ENCODE data around the gene KCNB1. TPM values are rescaled to one million over a fixed set of nuclear protein-coding genes. Genes with fewer than 3 reads are reported as not detected.

The KCNB1 gene
- total RNA-seq, 1 donor from 2014 or later: 21.3 TPM

- no peak overlapping the region for H3K27ac Mint-ChIP-seq (ENCODE audit: unreplicated experiment)
- no peak for DNase-seq (ENCODE audit: extremely low spot score, unreplicated experiment)
- H3K4me1 Mint-ChIP-seq (ENCODE audit: unreplicated experiment): peaks cover 39% of the 10 kb centered on the region
- no peak overlapping the region for H3K4me3 Mint-ChIP-seq (ENCODE audit: unreplicated experiment)
- no peaks in the 10 kb centered on the region for H3K9me3 Mint-ChIP-seq (ENCODE audit: unreplicated experiment)
- no peak for TF ChIP-seq CTCF (IDR thresholded peaks at IDR 0.05)
- H3K36me3 Mint-ChIP-seq (ENCODE audit: unreplicated experiment): peaks cover 5% of the 10 kb centered on the region
- peaks cover 5% of the 10 kb centered on the region for H3K27me3 Mint-ChIP-seq (ENCODE audit: unreplicated experiment)
Observed at GRCh38 chr20:49446080-49446479, 36.4 kb downstream of the KCNB1 start.

GRCh38 chr20:49445176-49445575 is 37.3 kb downstream of the KCNB1 start:
- DNase-seq (ENCODE audit: extremely low spot score, unreplicated experiment): no peak
- TF ChIP-seq CTCF (IDR thresholded peaks at IDR 0.05): no peak
- Mint-ChIP-seq H3K27ac (ENCODE audit: unreplicated experiment) (peak overlapping the region; percentile 74), H3K9me3 (ENCODE audit: unreplicated experiment) (no peaks in the 10 kb centered on the region), H3K27me3 (ENCODE audit: unreplicated experiment) (peaks cover 2% of the 10 kb centered on the region), H3K4me3 (ENCODE audit: unreplicated experiment) (no peak overlapping the region), H3K4me1 (ENCODE audit: unreplicated experiment) (peaks cover 40% of the 10 kb centered on the region), H3K36me3 (ENCODE audit: unreplicated experiment) (peaks cover 5% of the 10 kb centered on the region)

GRCh38 chr20:49444553-49444990 is 37.9 kb downstream of the KCNB1 start:
- peaks cover 1% of the 10 kb centered on the region for H3K27me3 Mint-ChIP-seq (ENCODE audit: unreplicated experiment)
- DNase-seq (ENCODE audit: extremely low spot score, unreplicated experiment): no peak
- peaks cover 45% of the 10 kb centered on the region for H3K4me1 Mint-ChIP-seq (ENCODE audit: unreplicated experiment)
- H3K9me3 Mint-ChIP-seq (ENCODE audit: unreplicated experiment): no peaks in the 10 kb centered on the region
- no peak for TF ChIP-seq CTCF (IDR thresholded peaks at IDR 0.05)
- no peak overlapping the region for H3K4me3 Mint-ChIP-seq (ENCODE audit: unreplicated experiment)
- H3K27ac Mint-ChIP-seq (ENCODE audit: unreplicated experiment): peak overlapping the region; percentile 74
- H3K36me3 Mint-ChIP-seq (ENCODE audit: unreplicated experiment): peaks cover 5% of the 10 kb centered on the region

GRCh38 chr20:49437057-49437456 is 45.4 kb downstream of the KCNB1 start:
- H3K4me1 Mint-ChIP-seq (ENCODE audit: unreplicated experiment): peaks cover 10% of the 10 kb centered on the region
- DNase-seq (ENCODE audit: extremely low spot score, unreplicated experiment): no peak
- H3K36me3 Mint-ChIP-seq (ENCODE audit: unreplicated experiment): peaks cover 12% of the 10 kb centered on the region
- H3K9me3 Mint-ChIP-seq (ENCODE audit: unreplicated experiment): no peaks in the 10 kb centered on the region
- H3K4me3 Mint-ChIP-seq (ENCODE audit: unreplicated experiment): no peak overlapping the region
- TF ChIP-seq CTCF (IDR thresholded peaks at IDR 0.05): no peak
- H3K27ac Mint-ChIP-seq (ENCODE audit: unreplicated experiment): no peak overlapping the region
- H3K27me3 Mint-ChIP-seq (ENCODE audit: unreplicated experiment): peaks cover 13% of the 10 kb centered on the region

GRCh38 chr20:49435639-49436038 is 46.8 kb downstream of the KCNB1 start:
- H3K36me3 Mint-ChIP-seq (ENCODE audit: unreplicated experiment): peaks cover 10% of the 10 kb centered on the region
- H3K4me3 Mint-ChIP-seq (ENCODE audit: unreplicated experiment): no peak overlapping the region
- H3K4me1 Mint-ChIP-seq (ENCODE audit: unreplicated experiment): peaks cover 13% of the 10 kb centered on the region
- no peak for TF ChIP-seq CTCF (IDR thresholded peaks at IDR 0.05)
- peaks cover 13% of the 10 kb centered on the region for H3K27me3 Mint-ChIP-seq (ENCODE audit: unreplicated experiment)
- H3K9me3 Mint-ChIP-seq (ENCODE audit: unreplicated experiment): no peaks in the 10 kb centered on the region
- DNase-seq (ENCODE audit: extremely low spot score, unreplicated experiment): no peak
- no peak overlapping the region for H3K27ac Mint-ChIP-seq (ENCODE audit: unreplicated experiment)

Data from osteocyte (in vitro differentiated cells).